HepG2 (cell line): ENCODE data around the gene ARL6IP4. TPM values are rescaled to one million over a fixed set of nuclear protein-coding genes. Genes with fewer than 3 reads are reported as not detected.

Experiments used
- CENPT ChIP-seq: sonication (generic); formaldehyde crosslinking; IDR thresholded peaks from 2 replicates; pipeline ENCODE4 v1.8.0; 2022; ENCODE audit warnings: low read depth, mild to moderate bottlenecking, moderate library complexity, missing genetic modification reagents
- CSRNP1 ChIP-seq: sonication (generic); formaldehyde crosslinking; IDR thresholded peaks from 2 replicates; pipeline ENCODE4 v1.8.1; 2023; ENCODE audit warnings: mild to moderate bottlenecking, missing genetic modification reagents
- DZIP1 ChIP-seq: sonication (generic); formaldehyde crosslinking; IDR thresholded peaks from 2 replicates; pipeline ENCODE4 v1.5.0; 2020; ENCODE audit warnings: mild to moderate bottlenecking, missing genetic modification reagents
- E2F1 ChIP-seq: sonication (generic); formaldehyde crosslinking; IDR thresholded peaks from 2 replicates; pipeline ENCODE4 v1.5.0; 2020; ENCODE audit warnings: missing genetic modification reagents
- HOXA3 ChIP-seq: sonication (generic); formaldehyde crosslinking; IDR thresholded peaks from 2 replicates; pipeline ENCODE4 v1.5.0; 2020; ENCODE audit warnings: missing genetic modification reagents
- NR0B2 ChIP-seq: sonication (generic); formaldehyde crosslinking; IDR thresholded peaks from 2 replicates; pipeline ENCODE4 v1.4.0; 2020; ENCODE audit warnings: mild to moderate bottlenecking, missing genetic modification reagents
- PAX8 ChIP-seq: sonication (generic); formaldehyde crosslinking; IDR thresholded peaks from 2 replicates; pipeline ENCODE4 v1.8.0; 2022; ENCODE audit warnings: mild to moderate bottlenecking, missing genetic modification reagents, borderline replicate concordance
- REXO4 ChIP-seq: sonication (generic); formaldehyde crosslinking; IDR thresholded peaks from 2 replicates; pipeline ENCODE4 v1.8.0; 2022; ENCODE audit warnings: missing genetic modification reagents, mild to moderate bottlenecking, borderline replicate concordance
- SMAD9 ChIP-seq: sonication (generic); formaldehyde crosslinking; IDR thresholded peaks from 2 replicates; pipeline ENCODE4 v1.5.1; 2020; ENCODE audit warnings: mild to moderate bottlenecking, missing genetic modification reagents
- TRIM22 ChIP-seq: fragments of 450-650 bp; IDR thresholded peaks from 2 replicates; pipeline ENCODE4 v1.6.1; 2017
- ZBTB4 ChIP-seq: sonication (generic); formaldehyde crosslinking; IDR thresholded peaks from 2 replicates; pipeline ENCODE4 v1.4.0; 2020; ENCODE audit warnings: missing genetic modification reagents, mild to moderate bottlenecking, borderline replicate concordance
- ZC3H13 ChIP-seq: sonication (generic); formaldehyde crosslinking; IDR thresholded peaks from 2 replicates; pipeline ENCODE4 v1.8.1; 2023; ENCODE audit warnings: mild to moderate bottlenecking, missing genetic modification reagents, moderate library complexity
- ZFP41 ChIP-seq: sonication (generic); formaldehyde crosslinking; IDR thresholded peaks from 2 replicates; pipeline ENCODE4 v1.4.0; 2020; ENCODE audit warnings: mild to moderate bottlenecking, missing genetic modification reagents, borderline replicate concordance
- ZNF225 ChIP-seq: sonication (generic); formaldehyde crosslinking; IDR thresholded peaks from 2 replicates; pipeline ENCODE4 v1.4.0; 2020; ENCODE audit warnings: mild to moderate bottlenecking, missing genetic modification reagents
- ZNF839 ChIP-seq: sonication (generic); formaldehyde crosslinking; IDR thresholded peaks from 2 replicates; pipeline ENCODE4 v1.4.0; 2020; ENCODE audit warnings: missing genetic modification reagents, mild to moderate bottlenecking, borderline replicate concordance
- polyA plus RNA-seq, 8 experiments: library from polyadenylated mRNA; depleted of rRNA in 3 of 8; stranded (reverse) in 7 of 8; unstranded in 1 of 8; fragments of >200 nt; fragmentation: Illumina TruSeq in 4 of 8; extraction: Trizol in 4 of 8; gene quantifications; 2 replicates each; pipeline versions ENCODE4 v1.2.1 to v1.2.3, GENCODE V29; 2011 to 2016; ENCODE audit warnings: low read depth in 4 of 8, missing spikeins in 1 of 8, mixed read lengths in 1 of 8; ENCODE audit not compliant: insufficient read depth in 1 of 8
- total RNA-seq, 5 experiments: library from RNA; depleted of rRNA; stranded (reverse); fragments of >200 nt; fragmentation: Illumina TruSeq; extraction: Trizol; gene quantifications; 2 replicates each; pipeline ENCODE4 v1.2.3, GENCODE V29; 2016; ENCODE audit warnings: low read depth in 1 of 5

The ARL6IP4 gene
- total and polyA plus RNA-seq, 2 of the 13 experiments (the other 11 are each of a cell fraction or from before 2014, with no cell fraction given): 155 to 220 TPM

GRCh38 chr12:122965851-122966742 lies 14.4 kb upstream of the ARL6IP4 start, which contains the start of gene ABCB9 (continued):
- TF ChIP-seq ZNF839 (CRISPR knock-in tag) (no peak), NR0B2 (CRISPR knock-in tag) (no peak), REXO4 (CRISPR knock-in tag) (no peak), TRIM22 (no peak), SMAD9 (no peak), ZBTB4 (CRISPR knock-in tag) (no peak), ZFP41 (CRISPR knock-in tag) (no peak), ZC3H13 (no peak), HOXA3 (CRISPR knock-in tag) (peak; percentile 43; the same call in 1 of the 2 replicates), E2F1 (CRISPR knock-in tag) (peak; percentile 32; the same call in 1 of the 2 replicates), ZNF225 (peak; percentile 78; the same call in 1 of the 2 replicates), CENPT (CRISPR knock-in tag) (no peak), PAX8 (CRISPR knock-in tag) (no peak), CSRNP1 (CRISPR knock-in tag) (0 out of 2 replicates have a peak, but pooled peaks have one; percentile 61), DZIP1 (CRISPR knock-in tag) (no peak)
